H1 (cell line): ENCODE data around the gene SCG3. TPM values are rescaled to one million over a fixed set of nuclear protein-coding genes. Genes with fewer than 3 reads are reported as not detected.

Source experiments
- CTCF ChIA-PET: fragments of 300-600 bp; sonication (Branson Sonifier 250); formaldehyde crosslinking; loops from one replicate; lab custom pipeline; 2021; ENCODE audit not compliant: partially characterized antibody; lab: Charles Lee
- POLR2A ChIA-PET: fragments of 300-600 bp; sonication (Branson Sonifier 250); formaldehyde crosslinking; loops from one replicate; lab custom pipeline; 2021; ENCODE audit warnings: inconsistent platforms; ENCODE audit not compliant: partially characterized antibody; lab: Charles Lee
- DNase-seq, 2 experiments: peaks; one replicate each; pipeline versions ENCODE4 v3.0.0 to v3.0.0-alpha.2; 2010 to 2022; ENCODE audit warnings: low spot score in 2 of 2, low read depth in 1 of 2, mixed read lengths in 1 of 2
- FAIRE-seq: peaks from 2 replicates; lab custom pipeline; 2011; peaks lifted over from hg19 to GRCh38; lab: Jason Lieb, UNC
- H2AFZ ChIP-seq: 2 replicates; pipeline ENCODE4 v1.8.1; 2012; ENCODE audit warnings: low read length, inconsistent platforms
- H2AK5ac ChIP-seq: 2 replicates; pipeline ENCODE4 v1.6.1; 2013; ENCODE audit warnings: low read depth, low read length
- H2BK120ac ChIP-seq: replicated peaks from 2 replicates; pipeline ENCODE3; 2013; ENCODE audit warnings: low read depth, low read length, inconsistent platforms
- H2BK12ac ChIP-seq: 2 replicates; pipeline ENCODE4 v1.6.1; 2013; ENCODE audit warnings: low read depth, low read length
- H2BK15ac ChIP-seq: 2 replicates; pipeline ENCODE4 v1.6.1; 2013; ENCODE audit warnings: low read length
- H2BK20ac ChIP-seq: 2 replicates; pipeline ENCODE4 v1.6.1; 2013; ENCODE audit warnings: low read length
- H2BK5ac ChIP-seq: 2 replicates; pipeline ENCODE4 v1.6.1; 2013; ENCODE audit warnings: low read depth, low read length
- H3K14ac ChIP-seq: 2 replicates; pipeline ENCODE4 v1.6.1; 2013; ENCODE audit warnings: inconsistent platforms; ENCODE audit not compliant: insufficient read length
- H3K18ac ChIP-seq: 2 replicates; pipeline ENCODE4 v1.6.1; 2013; ENCODE audit warnings: low read length; ENCODE audit errors: extremely low read depth
- H3K23ac ChIP-seq: 2 replicates; pipeline ENCODE4 v1.6.1; 2013; ENCODE audit warnings: inconsistent platforms; ENCODE audit not compliant: insufficient read length
- H3K23me2 ChIP-seq: 2 replicates; pipeline ENCODE4 v1.6.1; 2013; ENCODE audit warnings: low read depth, low read length
- H3K27ac ChIP-seq: 2 replicates; pipeline ENCODE4 v1.6.1; 2011; ENCODE audit warnings: low read depth, low read length, inconsistent platforms
- H3K27me3 ChIP-seq, 4 experiments: replicated peaks in 1 of 4; 1 replicate in 1 of 4; 2 replicates in 3 of 4; pipeline versions ENCODE4 v1.6.1 to v1.8.1; 2011 to 2013; ENCODE audit warnings: low read length in 3 of 4, mild to moderate bottlenecking in 3 of 4, inconsistent platforms in 2 of 4, mixed read lengths in 2 of 4, moderate library complexity in 1 of 4; ENCODE audit not compliant: control insufficient read depth in 3 of 4, insufficient read depth in 3 of 4; ENCODE audit errors: extremely low read depth in 1 of 4
- H3K36me3 ChIP-seq, 4 experiments: 2 replicates each; pipeline versions ENCODE4 v1.6.1 to v1.8.1; 2011 to 2013; ENCODE audit warnings: mild to moderate bottlenecking in 4 of 4, low read length in 3 of 4, moderate library complexity in 2 of 4, control low read depth in 1 of 4, inconsistent platforms in 1 of 4; ENCODE audit not compliant: insufficient read depth in 4 of 4, control insufficient read depth in 2 of 4
- H3K4ac ChIP-seq: replicated peaks from 2 replicates; pipeline ENCODE3; 2013; ENCODE audit warnings: low read length, low read depth, mixed read lengths, inconsistent platforms; ENCODE audit not compliant: insufficient read length
- H3K4me1 ChIP-seq, 4 experiments: replicated peaks in 1 of 4; 1 replicate in 1 of 4; 2 replicates in 3 of 4; pipeline versions ENCODE4 v1.6.1 to v1.8.1; 2011 to 2013; ENCODE audit warnings: low read length in 3 of 4, inconsistent platforms in 2 of 4, mixed read lengths in 1 of 4; ENCODE audit not compliant: insufficient read depth in 4 of 4, control insufficient read depth in 3 of 4
- H3K4me2 ChIP-seq, 2 experiments: 2 replicates each; pipeline versions ENCODE4 v1.6.1 to v1.8.1; 2011 to 2013; ENCODE audit warnings: low read depth in 2 of 2, low read length in 2 of 2, control low read depth in 1 of 2, inconsistent platforms in 1 of 2, mild to moderate bottlenecking in 1 of 2; ENCODE audit not compliant: insufficient read depth in 1 of 2
- H3K4me3 ChIP-seq, 4 experiments: fragments of 200-600, 300-600 bp in 1 of 4; sonication (generic), shearing (Covaris generic), sonication (Bioruptor Twin) in 1 of 4; 2 replicates each; pipeline versions ENCODE4 v1.5.1 to v1.8.1; 2011 to 2016; ENCODE audit warnings: low read length in 4 of 4, low read depth in 3 of 4, control low read depth in 2 of 4, inconsistent platforms in 2 of 4, mild to moderate bottlenecking in 2 of 4, mixed read lengths in 1 of 4, moderate library complexity in 1 of 4; ENCODE audit not compliant: insufficient read depth in 2 of 4; ENCODE audit errors: extremely low read depth in 1 of 4
- H3K56ac ChIP-seq: replicated peaks from 2 replicates; pipeline ENCODE3; 2013; ENCODE audit warnings: low read depth, mild to moderate bottlenecking, mixed read lengths, low read length, inconsistent platforms; ENCODE audit not compliant: insufficient read length
- H3K79me1 ChIP-seq: 2 replicates; pipeline ENCODE4 v1.6.1; 2013; ENCODE audit warnings: low read depth, low read length, control low read depth
- H3K79me2 ChIP-seq, 2 experiments: 2 replicates each; pipeline versions ENCODE4 v1.6.1 to v1.8.1; 2012 to 2013; ENCODE audit warnings: low read length in 2 of 2, mild to moderate bottlenecking in 2 of 2, inconsistent platforms in 1 of 2; ENCODE audit not compliant: insufficient read depth in 2 of 2, control insufficient read depth in 1 of 2
- H3K9ac ChIP-seq, 4 experiments: replicated peaks in 1 of 4; 1 replicate in 1 of 4; 2 replicates in 3 of 4; pipeline versions ENCODE4 v1.6.1 to v1.8.1; 2011 to 2013; ENCODE audit warnings: low read depth in 3 of 4, low read length in 3 of 4, control low read depth in 2 of 4, mild to moderate bottlenecking in 2 of 4, moderate library complexity in 2 of 4, inconsistent platforms in 1 of 4; ENCODE audit errors: extremely low read depth in 1 of 4
- H3K9me3 ChIP-seq, 2 experiments: 2 replicates each; pipeline versions ENCODE4 v1.6.1 to v1.8.1; 2012 to 2013; ENCODE audit warnings: mild to moderate bottlenecking in 2 of 2, moderate library complexity in 2 of 2, control low read depth in 1 of 2, inconsistent platforms in 1 of 2, low read depth in 1 of 2, low read length in 1 of 2, mixed read lengths in 1 of 2; ENCODE audit not compliant: insufficient read depth in 2 of 2
- H4K20me1 ChIP-seq, 2 experiments: replicated peaks in 1 of 2; 2 replicates each; pipeline versions ENCODE3 to v1.8.1; 2011 to 2013; ENCODE audit warnings: inconsistent platforms in 2 of 2, low read length in 2 of 2, mild to moderate bottlenecking in 1 of 2; ENCODE audit not compliant: insufficient read depth in 2 of 2, control insufficient read depth in 1 of 2
- H4K5ac ChIP-seq: 2 replicates; pipeline ENCODE4 v1.6.1; 2013; ENCODE audit warnings: low read length, low read depth, mixed read lengths, inconsistent platforms; ENCODE audit not compliant: insufficient read length
- H4K8ac ChIP-seq: 2 replicates; pipeline ENCODE4 v1.8.0; 2013; ENCODE audit warnings: mild to moderate bottlenecking, moderate library complexity, low read length, inconsistent platforms; ENCODE audit not compliant: insufficient read depth; ENCODE audit errors: extremely low read depth
- H4K91ac ChIP-seq: replicated peaks from 2 replicates; pipeline ENCODE3; 2013; ENCODE audit warnings: low read length, mixed read lengths, inconsistent platforms; ENCODE audit not compliant: insufficient read length
- ASH2L ChIP-seq: fragments of 200-600, 300-600 bp; sonication (generic); IDR thresholded peaks from one replicate; pipeline ENCODE4 v1.7.1; 2017; ENCODE audit warnings: low read length
- BCL11A ChIP-seq, 2 experiments: IDR thresholded peaks; one replicate each; pipeline ENCODE4 v1.6.1; 2011; ENCODE audit warnings: low read depth in 2 of 2, low read length in 2 of 2, mild to moderate bottlenecking in 2 of 2
- SRF ChIP-seq: IDR thresholded peaks from 2 replicates; pipeline ENCODE4 v1.6.1; 2011; ENCODE audit warnings: mild to moderate bottlenecking, low read depth, low read length, moderate library complexity
- YY1 ChIP-seq: IDR thresholded peaks from 2 replicates; pipeline ENCODE4 v1.6.1; 2011; ENCODE audit warnings: low read depth, mild to moderate bottlenecking, low read length
- WGBS, 2 experiments: shearing (Covaris generic) in 1 of 2; methylation state at CpG; one replicate each; pipeline versions ENCODE4 v1.1.6 to v1.1.7; 2013 to 2015; ENCODE audit warnings: low lambda C conversion rate in 2 of 2, mixed read lengths in 2 of 2, inconsistent platforms in 1 of 2, low coverage in 1 of 2, missing lambda C conversion rate in 1 of 2; ENCODE audit not compliant: insufficient replicate concordance in 2 of 2, insufficient coverage in 1 of 2, insufficient read length in 1 of 2; ENCODE audit errors: extremely low coverage in 1 of 2, missing lambda C conversion rate in 1 of 2; 5-methylcytosine and 5-hydroxymethylcytosine counted together
- polyA plus RNA-seq, 7 experiments: library from polyadenylated mRNA; depleted of rRNA in 3 of 7; stranded (reverse) in 5 of 7; unstranded in 2 of 7; fragments of >200 nt in 5 of 7; fragments of 200-250 nt in 2 of 7; gene quantifications; 1 replicate in 5 of 7; 2 replicates in 1 of 7; 4 replicates in 1 of 7; pipeline versions ENCODE4 v1.2.1 to v1.2.3, GENCODE V29; 2011 to 2013; ENCODE audit warnings: missing spikeins in 2 of 7, mixed read lengths in 2 of 7
- total RNA-seq: library from RNA; stranded (reverse); fragmentation: NEBNext Ultra II Directional; extraction: Animal tissue kit (Norgen Biotek cat#: 25700); gene quantifications from 2 replicates; pipeline ENCODE4 v1.2.1, GENCODE V29; 2021
- TF ChIP-seq, protein P1 (sequence below): IDR thresholded peaks from 2 replicates; pipeline ENCODE4 v1.6.1; 2012; ENCODE audit warnings: low read length, inconsistent platforms

The SCG3 gene
- total and polyA plus RNA-seq, 2 of the 8 experiments (the other 6 are each of a cell fraction or from before 2014, with no cell fraction given): 5.2 to 45.9 TPM

DNA sequence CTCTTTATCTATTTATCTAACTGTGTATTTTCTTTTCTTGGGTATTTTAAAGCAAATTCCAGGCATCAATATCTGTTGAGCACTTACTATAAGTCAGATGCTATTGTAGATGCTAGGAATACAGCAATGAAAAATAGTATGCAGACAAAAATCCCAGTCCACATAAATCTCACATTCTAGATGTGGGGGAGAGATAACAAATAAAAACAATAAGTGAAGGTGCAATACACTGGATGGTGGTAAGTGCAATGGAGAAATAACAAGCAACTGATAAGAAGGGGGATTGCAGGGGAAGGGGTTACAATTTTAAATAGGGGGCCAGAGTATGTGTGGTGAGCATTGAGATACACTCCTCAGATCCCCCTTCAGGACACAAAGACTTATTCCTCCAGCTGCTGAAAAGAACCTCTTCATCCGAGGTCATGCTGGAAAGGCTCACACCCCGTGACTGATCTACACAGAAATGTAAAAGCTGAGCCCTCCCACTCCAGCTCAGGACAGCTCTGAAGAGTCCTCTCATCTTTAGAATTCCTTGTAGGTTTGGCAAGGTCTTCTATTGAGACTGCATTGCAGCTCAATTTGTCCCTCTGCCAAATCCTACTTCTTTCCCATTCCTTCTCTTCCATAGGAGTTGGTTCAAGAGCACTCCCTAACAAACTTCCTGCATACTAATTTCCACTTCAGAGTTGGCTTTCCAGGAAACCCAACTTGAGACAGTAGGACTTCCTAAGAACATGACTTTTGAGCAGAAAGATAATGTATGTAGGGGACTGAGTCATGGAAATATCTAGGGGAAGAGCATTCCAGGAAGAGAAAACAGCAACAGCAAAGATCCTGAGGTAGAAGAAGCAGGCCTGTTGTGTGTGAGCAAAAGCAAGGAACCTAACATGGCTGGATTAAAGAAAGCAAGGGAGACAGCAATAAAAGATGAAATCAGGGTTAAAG, 8.1 kb upstream of the SCG3 start:
- POLR2A ChIA-PET: interaction anchor here (1.1 to 1.3 kb wide), 2 partner anchors 8 to 10 kb away, joined by 3 read pairs; partner anchors contain the start of gene SCG3
- Histone ChIP-seq H2BK12ac (no peak overlapping the region), H3K4ac (no peak overlapping the region), H3K23me2 (no peaks in the 10 kb centered on the region), H3K36me3 (no peaks in the 10 kb centered on the region), H3K23ac (no peak overlapping the region), H3K27ac (no peak overlapping the region), H3K4me1 (peaks cover 0 to 3% (median 0%) of the 10 kb centered on the region in 4 experiments; a peak in 1 of 7 replicates), H3K4me2 (no peak overlapping the region), H2AK5ac (no peak overlapping the region), H3K18ac (no peak overlapping the region), H3K79me1 (no peaks in the 10 kb centered on the region), H3K9me3 (no peaks in the 10 kb centered on the region), H3K14ac (no peak overlapping the region), H2BK120ac (no peak overlapping the region), H3K27me3 (no peaks in the 10 kb centered on the region), H4K20me1 (no peaks in the 10 kb centered on the region), H3K56ac (no peak overlapping the region), H2BK15ac (no peak overlapping the region), H4K8ac (no peak overlapping the region), H4K91ac (no peak overlapping the region), H2AFZ (no peak overlapping the region), H3K9ac (no peak overlapping the region), H2BK5ac (no peak overlapping the region), H3K79me2 (no peaks in the 10 kb centered on the region), H4K5ac (no peak overlapping the region), H2BK20ac (no peak overlapping the region), H3K4me3 (no peak overlapping the region)
- no peak for FAIRE-seq
- CTCF ChIA-PET: interaction anchor here (1.4 to 2.8 kb wide), 3 partner anchors 103 to 110 kb away, joined by 4 to 13 read pairs (median 4); no protein-coding TSS in a partner anchor
- DNase-seq: no peak
- 92% methylated on average over 2 of the region's 2 CpGs; no CpG with 5 or more reads in 1 of the 2 experiments for WGBS, 2 experiments
- TF ChIP-seq, protein P1, sequence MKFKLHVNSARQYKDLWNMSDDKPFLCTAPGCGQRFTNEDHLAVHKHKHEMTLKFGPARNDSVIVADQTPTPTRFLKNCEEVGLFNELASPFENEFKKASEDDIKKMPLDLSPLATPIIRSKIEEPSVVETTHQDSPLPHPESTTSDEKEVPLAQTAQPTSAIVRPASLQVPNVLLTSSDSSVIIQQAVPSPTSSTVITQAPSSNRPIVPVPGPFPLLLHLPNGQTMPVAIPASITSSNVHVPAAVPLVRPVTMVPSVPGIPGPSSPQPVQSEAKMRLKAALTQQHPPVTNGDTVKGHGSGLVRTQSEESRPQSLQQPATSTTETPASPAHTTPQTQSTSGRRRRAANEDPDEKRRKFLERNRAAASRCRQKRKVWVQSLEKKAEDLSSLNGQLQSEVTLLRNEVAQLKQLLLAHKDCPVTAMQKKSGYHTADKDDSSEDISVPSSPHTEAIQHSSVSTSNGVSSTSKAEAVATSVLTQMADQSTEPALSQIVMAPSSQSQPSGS: no peak
- TF ChIP-seq BCL11A (IDR thresholded peaks at IDR 0.05; ENCODE audit: low read depth in 2 of 2, low read length in 2 of 2) (no peak), ASH2L (no peak), YY1 (no peak), SRF (no peak)
